ENCODE results near the gene SBNO1. TPM values are rescaled to one million over a fixed set of nuclear protein-coding genes. Genes with fewer than 3 reads are reported as not detected.

The SBNO1 gene
- 10 to 100 TPM; 19.2 to 26.2 (median 21.4) TPM for total RNA-seq

- no peak for TF ChIP-seq CTCF (IDR thresholded peaks at IDR 0.05; ENCODE audit: low read depth)
These were observed at the start of gene SBNO1 for GRCh38 chr12:123364532-123365024. TSS of gene SBNO1 (minus strand) at chr12:123364847. CDS start at chr12:123350441, 14,406 bp downstream.

GRCh38 chr12:123410041-123410412, 45.4 kb upstream of the SBNO1 start:
- no peak for TF ChIP-seq CTCF (IDR thresholded peaks at IDR 0.05; ENCODE audit: low read depth)

- no peak for TF ChIP-seq CTCF (IDR thresholded peaks at IDR 0.05; ENCODE audit: low read depth)
These were observed 39.9 kb upstream of the SBNO1 start for GRCh38 chr12:123404581-123404980.

GRCh38 chr12:123401753-123402683, 37.4 kb upstream of the SBNO1 start:
- TF ChIP-seq CTCF (IDR thresholded peaks at IDR 0.05; ENCODE audit: low read depth): no peak

GRCh38 chr12:123399255-123399617, 34.6 kb upstream of the SBNO1 start:
- TF ChIP-seq CTCF (IDR thresholded peaks at IDR 0.05; ENCODE audit: low read depth): no peak

- TF ChIP-seq CTCF (IDR thresholded peaks at IDR 0.05; ENCODE audit: low read depth): no peak
These were observed 34.1 kb upstream of the SBNO1 start for GRCh38 chr12:123398550-123399254.

- no peak for TF ChIP-seq CTCF (IDR thresholded peaks at IDR 0.05; ENCODE audit: low read depth)
These were observed 33.5 kb upstream of the SBNO1 start for GRCh38 chr12:123398177-123398549.
